Measurements from ENCODE around the gene GRAMD2A. TPM values are rescaled to one million over a fixed set of nuclear protein-coding genes. Genes with fewer than 3 reads are reported as not detected.

Gene GRAMD2A
- total and polyA plus RNA-seq, 10 of the 15 experiments (the other 5 are each of a cell fraction or from before 2014, with no cell fraction given) = 0.02 to 0.35 TPM; not detected in 8

DNA sequence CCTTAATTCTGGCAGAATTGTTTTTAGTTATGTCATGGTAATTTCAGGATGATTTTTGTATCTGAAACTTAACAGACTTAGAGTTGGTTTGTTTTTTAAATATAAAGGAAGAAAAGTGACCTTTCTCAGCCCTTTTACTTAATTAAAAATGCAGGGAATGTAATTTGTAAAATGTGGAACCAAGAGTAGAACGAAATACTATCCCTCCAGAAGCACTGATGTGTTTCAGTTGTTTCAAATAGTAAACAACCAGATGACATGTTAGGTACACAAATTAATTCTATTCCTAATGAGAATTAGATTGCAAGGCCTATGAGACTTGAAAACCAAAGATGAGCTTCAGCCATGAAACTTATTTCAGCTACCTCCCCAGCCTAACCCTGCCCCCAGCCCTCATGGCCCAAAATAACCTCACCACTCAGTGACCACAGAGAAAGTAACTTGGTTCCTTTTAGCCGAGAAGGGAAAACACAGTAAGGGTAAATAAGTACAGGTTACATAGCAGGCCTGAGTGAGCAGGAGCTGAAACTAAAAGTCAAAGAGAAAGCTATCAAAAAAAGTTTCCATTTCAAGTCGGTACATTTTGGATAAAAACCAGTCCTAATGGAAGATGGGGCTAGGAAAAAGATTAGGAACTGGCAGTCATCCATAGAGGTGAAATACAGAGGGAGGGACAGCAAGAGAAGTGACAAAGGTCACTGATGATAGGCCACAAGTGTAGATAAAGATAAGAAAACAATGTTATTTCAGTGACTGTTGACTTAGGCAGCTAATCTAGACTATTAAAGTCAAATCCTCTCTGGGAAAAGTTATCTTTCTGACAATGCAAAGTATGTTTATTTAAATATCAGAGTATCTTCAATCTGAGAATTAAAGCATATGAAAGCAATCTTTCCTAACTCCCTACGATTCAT is 56.2 kb downstream of the GRAMD2A start (continued):
- TF ChIP-seq, protein P1, sequence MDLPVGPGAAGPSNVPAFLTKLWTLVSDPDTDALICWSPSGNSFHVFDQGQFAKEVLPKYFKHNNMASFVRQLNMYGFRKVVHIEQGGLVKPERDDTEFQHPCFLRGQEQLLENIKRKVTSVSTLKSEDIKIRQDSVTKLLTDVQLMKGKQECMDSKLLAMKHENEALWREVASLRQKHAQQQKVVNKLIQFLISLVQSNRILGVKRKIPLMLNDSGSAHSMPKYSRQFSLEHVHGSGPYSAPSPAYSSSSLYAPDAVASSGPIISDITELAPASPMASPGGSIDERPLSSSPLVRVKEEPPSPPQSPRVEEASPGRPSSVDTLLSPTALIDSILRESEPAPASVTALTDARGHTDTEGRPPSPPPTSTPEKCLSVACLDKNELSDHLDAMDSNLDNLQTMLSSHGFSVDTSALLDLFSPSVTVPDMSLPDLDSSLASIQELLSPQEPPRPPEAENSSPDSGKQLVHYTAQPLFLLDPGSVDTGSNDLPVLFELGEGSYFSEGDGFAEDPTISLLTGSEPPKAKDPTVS (IDR thresholded peaks at IDR 0.05; ENCODE audit: low read depth, low read length) = no peak
- TF ChIP-seq ZZZ3 (IDR thresholded peaks at IDR 0.05; ENCODE audit: control insufficient read depth, insufficient read length, low read depth) (no peak), POLR2AphosphoS5 (IDR thresholded peaks at IDR 0.05; ENCODE audit: low read length) (no peak), SMC3 (IDR thresholded peaks at IDR 0.05; ENCODE audit: borderline replicate concordance, low read length) (peak; percentile 34; the same call in 1 of the 2 replicates), HCFC1 (IDR thresholded peaks at IDR 0.05; ENCODE audit: low read length) (no peak), MTA3 (IDR thresholded peaks at IDR 0.05; ENCODE audit: borderline replicate concordance, low read length) (peak; percentile 96)
- TF ChIP-seq, protein P2, sequence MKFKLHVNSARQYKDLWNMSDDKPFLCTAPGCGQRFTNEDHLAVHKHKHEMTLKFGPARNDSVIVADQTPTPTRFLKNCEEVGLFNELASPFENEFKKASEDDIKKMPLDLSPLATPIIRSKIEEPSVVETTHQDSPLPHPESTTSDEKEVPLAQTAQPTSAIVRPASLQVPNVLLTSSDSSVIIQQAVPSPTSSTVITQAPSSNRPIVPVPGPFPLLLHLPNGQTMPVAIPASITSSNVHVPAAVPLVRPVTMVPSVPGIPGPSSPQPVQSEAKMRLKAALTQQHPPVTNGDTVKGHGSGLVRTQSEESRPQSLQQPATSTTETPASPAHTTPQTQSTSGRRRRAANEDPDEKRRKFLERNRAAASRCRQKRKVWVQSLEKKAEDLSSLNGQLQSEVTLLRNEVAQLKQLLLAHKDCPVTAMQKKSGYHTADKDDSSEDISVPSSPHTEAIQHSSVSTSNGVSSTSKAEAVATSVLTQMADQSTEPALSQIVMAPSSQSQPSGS (IDR thresholded peaks at IDR 0.05; ENCODE audit: low read length) = peak; percentile 93
- TF ChIP-seq, protein P3, sequence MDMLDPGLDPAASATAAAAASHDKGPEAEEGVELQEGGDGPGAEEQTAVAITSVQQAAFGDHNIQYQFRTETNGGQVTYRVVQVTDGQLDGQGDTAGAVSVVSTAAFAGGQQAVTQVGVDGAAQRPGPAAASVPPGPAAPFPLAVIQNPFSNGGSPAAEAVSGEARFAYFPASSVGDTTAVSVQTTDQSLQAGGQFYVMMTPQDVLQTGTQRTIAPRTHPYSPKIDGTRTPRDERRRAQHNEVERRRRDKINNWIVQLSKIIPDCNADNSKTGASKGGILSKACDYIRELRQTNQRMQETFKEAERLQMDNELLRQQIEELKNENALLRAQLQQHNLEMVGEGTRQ (IDR thresholded peaks at IDR 0.05; ENCODE audit: borderline replicate concordance, low read depth, low read length) = no peak
